Measurements from ENCODE around the gene DNASE1L2. TPM values are rescaled to one million over a fixed set of nuclear protein-coding genes. Genes with fewer than 3 reads are reported as not detected.

DNASE1L2 gene
- total and polyA plus RNA-seq, 2 donors (not counting 1 experiment from before 2014, with no cell fraction given) = 0.34 to 0.99 TPM

- H3K4me3 ChIP-seq (replicated peaks in 1 of 4; ENCODE audit: control extremely low read depth in 1 of 4, insufficient read depth in 1 of 4, low read depth in 3 of 4, low read length in 4 of 4) = no peak overlapping the region
- no peak overlapping the region for H3K4me2 ChIP-seq (ENCODE audit: extremely low read depth, insufficient read depth, low read length)
- no peak for TF ChIP-seq EZH2 (IDR thresholded peaks at IDR 0.05; ENCODE audit: low read length, missing control alignments)
- no peak for TF ChIP-seq CTCF (conservative IDR thresholded peaks at IDR 0.05 in 1 of 2, IDR thresholded peaks at IDR 0.05 in 1 of 2; ENCODE audit: low read depth in 1 of 2, low read length in 2 of 2)
- no peaks in the 10 kb centered on the region for H3K4me1 ChIP-seq (ENCODE audit: control insufficient read depth, extremely low read depth, insufficient read depth, low read length)
- no peaks in the 10 kb centered on the region for H3K27me3 ChIP-seq (ENCODE audit: control insufficient read depth, insufficient read depth, low read length)
- H4K20me1 ChIP-seq (ENCODE audit: control insufficient read depth, extremely low read depth, insufficient read depth, low read length) = no peaks in the 10 kb centered on the region
- no peak overlapping the region for H3K9ac ChIP-seq (ENCODE audit: insufficient read depth, low read length)
- H3K79me2 ChIP-seq (ENCODE audit: control insufficient read depth, insufficient read depth, low read length) = no peaks in the 10 kb centered on the region
- H3K9me3 ChIP-seq (ENCODE audit: control insufficient read depth, insufficient read depth, low read depth, low read length) = no peaks in the 10 kb centered on the region
- H3K27ac ChIP-seq (ENCODE audit: insufficient read depth, low read length) = no peak overlapping the region
- H2AFZ ChIP-seq (ENCODE audit: low read length) = no peak overlapping the region
- no peak for DNase-seq (ENCODE audit: low read depth in 2 of 2)
- no peaks in the 10 kb centered on the region for H3K36me3 ChIP-seq (ENCODE audit: control insufficient read depth, insufficient read depth, low read length)
Observed at GRCh38 chr16:2280461-2280860, 44.2 kb downstream of the DNASE1L2 start.

GRCh38 chr16:2280981-2281542 lies 44.8 kb downstream of the DNASE1L2 start:
- Histone ChIP-seq H3K27me3 (ENCODE audit: control insufficient read depth, insufficient read depth, low read length) (no peaks in the 10 kb centered on the region), H3K4me3 (replicated peaks in 1 of 4; ENCODE audit: control extremely low read depth in 1 of 4, insufficient read depth in 1 of 4, low read depth in 3 of 4, low read length in 4 of 4) (no peak overlapping the region), H3K36me3 (ENCODE audit: control insufficient read depth, insufficient read depth, low read length) (no peaks in the 10 kb centered on the region), H3K9ac (ENCODE audit: insufficient read depth, low read length) (no peak overlapping the region), H3K4me2 (ENCODE audit: extremely low read depth, insufficient read depth, low read length) (no peak overlapping the region), H3K9me3 (ENCODE audit: control insufficient read depth, insufficient read depth, low read depth, low read length) (no peaks in the 10 kb centered on the region), H3K27ac (ENCODE audit: insufficient read depth, low read length) (no peak overlapping the region), H3K79me2 (ENCODE audit: control insufficient read depth, insufficient read depth, low read length) (no peaks in the 10 kb centered on the region), H2AFZ (ENCODE audit: low read length) (no peak overlapping the region), H3K4me1 (ENCODE audit: control insufficient read depth, extremely low read depth, insufficient read depth, low read length) (no peaks in the 10 kb centered on the region), H4K20me1 (ENCODE audit: control insufficient read depth, extremely low read depth, insufficient read depth, low read length) (no peaks in the 10 kb centered on the region)
- TF ChIP-seq CTCF (conservative IDR thresholded peaks at IDR 0.05 in 1 of 2, IDR thresholded peaks at IDR 0.05 in 1 of 2; ENCODE audit: low read depth in 1 of 2, low read length in 2 of 2) (no peak), EZH2 (IDR thresholded peaks at IDR 0.05; ENCODE audit: low read length, missing control alignments) (no peak)
- DNase-seq (ENCODE audit: low read depth in 2 of 2) = no peak

DNA sequence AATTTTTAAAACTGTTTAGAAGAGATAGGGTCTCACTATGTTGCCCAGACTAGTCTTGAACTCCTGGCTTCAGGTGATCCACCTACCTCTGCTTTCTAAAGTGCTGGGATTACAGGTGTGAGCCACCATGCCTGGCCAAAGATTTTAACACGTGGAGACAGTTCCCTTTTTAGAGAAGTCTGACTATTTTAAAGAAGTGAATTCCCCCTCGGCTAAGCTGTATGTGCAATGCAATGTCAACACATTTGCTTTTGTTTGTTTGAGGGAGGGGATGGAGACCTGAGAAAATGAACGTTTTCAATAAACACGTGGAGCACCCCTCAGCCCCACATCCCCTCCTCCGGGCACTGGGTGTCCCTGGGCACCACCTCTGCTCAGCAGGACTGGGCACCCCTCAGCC lies 46.0 kb downstream of the DNASE1L2 start:
- Histone ChIP-seq H3K4me2 (ENCODE audit: extremely low read depth, insufficient read depth, low read length) (no peak overlapping the region), H3K36me3 (ENCODE audit: control insufficient read depth, insufficient read depth, low read length) (no peaks in the 10 kb centered on the region), H4K20me1 (ENCODE audit: control insufficient read depth, extremely low read depth, insufficient read depth, low read length) (no peaks in the 10 kb centered on the region), H3K79me2 (ENCODE audit: control insufficient read depth, insufficient read depth, low read length) (no peaks in the 10 kb centered on the region), H3K9ac (ENCODE audit: insufficient read depth, low read length) (no peak overlapping the region), H3K4me1 (ENCODE audit: control insufficient read depth, extremely low read depth, insufficient read depth, low read length) (no peaks in the 10 kb centered on the region), H3K9me3 (ENCODE audit: control insufficient read depth, insufficient read depth, low read depth, low read length) (no peaks in the 10 kb centered on the region), H3K27me3 (ENCODE audit: control insufficient read depth, insufficient read depth, low read length) (no peaks in the 10 kb centered on the region), H3K27ac (ENCODE audit: insufficient read depth, low read length) (no peak overlapping the region), H3K4me3 (replicated peaks in 1 of 4; ENCODE audit: control extremely low read depth in 1 of 4, insufficient read depth in 1 of 4, low read depth in 3 of 4, low read length in 4 of 4) (no peak overlapping the region), H2AFZ (ENCODE audit: low read length) (no peak overlapping the region)
- DNase-seq (ENCODE audit: low read depth in 2 of 2) = no peak
- TF ChIP-seq CTCF (conservative IDR thresholded peaks at IDR 0.05 in 1 of 2, IDR thresholded peaks at IDR 0.05 in 1 of 2; ENCODE audit: low read depth in 1 of 2, low read length in 2 of 2) (no peak), EZH2 (IDR thresholded peaks at IDR 0.05; ENCODE audit: low read length, missing control alignments) (no peak)

Measured in fibroblast of lung (primary cell).